HG03097 (cell line): ENCODE data around the gene EPS15.
"Not testable (repeated sequence)": the region's sequence is repeated elsewhere in the genome, so short reads cannot be mapped to it uniquely, and the experiment has no call there.

Source experiments
- ATAC-seq: cut with Tn5 transposase; IDR thresholded peaks from one replicate; pipeline ENCODE4 v1.9.1; 2021; ENCODE audit not compliant: unreplicated experiment, low FRiP score

The EPS15 gene

GRCh38 chr1:51519048-51519864 is at the start of gene EPS15:
Gene EPS15 (minus strand): TSS chr1:51519266. CDS start chr1:51519231, 35 bp downstream.
- peak; percentile 42 for ATAC-seq

- ATAC-seq = no peak
Observed at GRCh38 chr1:51568231-51568935, 49.3 kb upstream of the EPS15 start.

- no peak for ATAC-seq
Observed at GRCh38 chr1:51567653-51568052, 48.6 kb upstream of the EPS15 start.

GRCh38 chr1:51566260-51566659 is 47.2 kb upstream of the EPS15 start:
- no peak for ATAC-seq

- ATAC-seq = no peak
Observed at GRCh38 chr1:51565009-51565408, 45.9 kb upstream of the EPS15 start.

GRCh38 chr1:51564124-51564523 is 45.1 kb upstream of the EPS15 start:
- ATAC-seq = no peak

- ATAC-seq = no peak
Observed at GRCh38 chr1:51561702-51562101, 42.6 kb upstream of the EPS15 start.

- ATAC-seq = not testable (repeated sequence)
Observed at GRCh38 chr1:51560895-51561294, 41.8 kb upstream of the EPS15 start.

GRCh38 chr1:51560034-51560433 is 41.0 kb upstream of the EPS15 start:
- no peak for ATAC-seq

GRCh38 chr1:51559501-51559900 is 40.4 kb upstream of the EPS15 start:
- ATAC-seq = no peak

GRCh38 chr1:51559064-51559500 is 40.0 kb upstream of the EPS15 start:
- ATAC-seq = no peak

- ATAC-seq = no peak
Observed at GRCh38 chr1:51558375-51558924, 39.4 kb upstream of the EPS15 start.

GRCh38 chr1:51557168-51557567 is 38.1 kb upstream of the EPS15 start:
- ATAC-seq = no peak

GRCh38 chr1:51555866-51556619 is 37.0 kb upstream of the EPS15 start:
- no peak for ATAC-seq

- no peak for ATAC-seq
Observed at GRCh38 chr1:51553911-51554310, 34.8 kb upstream of the EPS15 start.

GRCh38 chr1:51552929-51553807 is 34.1 kb upstream of the EPS15 start:
- ATAC-seq = no peak

GRCh38 chr1:51551848-51552296 is 32.8 kb upstream of the EPS15 start:
- no peak for ATAC-seq

GRCh38 chr1:51551081-51551480 is 32.0 kb upstream of the EPS15 start:
- no peak for ATAC-seq

GRCh38 chr1:51549901-51550300 is 30.8 kb upstream of the EPS15 start:
- no peak for ATAC-seq
